ENCODE results near the gene GRID2.

- TF ChIP-seq POLR2A (IDR thresholded peaks at IDR 0.05) (no peak), CTCF (IDR thresholded peaks at IDR 0.05) (no peak)
Observed at GRCh38 chr4:92847026-92847425, 543.3 kb downstream of the GRID2 start.

All from tibial nerve (tissue), 3 donors.